Fibroblast of skin of scalp (primary cell): ENCODE data around the gene CTRL.
A peak's percentile ranks its signal among the peaks of the same experiment; 100 is the strongest.
"Not testable (repeated sequence)": the region's sequence is repeated elsewhere in the genome, so short reads cannot be mapped to it uniquely, and the experiment has no call there.

ENCODE experiments used
- DNase-seq: peaks from one replicate; pipeline ENCODE4 v3.0.0-alpha.2; 2013

Gene CTRL

DNA sequence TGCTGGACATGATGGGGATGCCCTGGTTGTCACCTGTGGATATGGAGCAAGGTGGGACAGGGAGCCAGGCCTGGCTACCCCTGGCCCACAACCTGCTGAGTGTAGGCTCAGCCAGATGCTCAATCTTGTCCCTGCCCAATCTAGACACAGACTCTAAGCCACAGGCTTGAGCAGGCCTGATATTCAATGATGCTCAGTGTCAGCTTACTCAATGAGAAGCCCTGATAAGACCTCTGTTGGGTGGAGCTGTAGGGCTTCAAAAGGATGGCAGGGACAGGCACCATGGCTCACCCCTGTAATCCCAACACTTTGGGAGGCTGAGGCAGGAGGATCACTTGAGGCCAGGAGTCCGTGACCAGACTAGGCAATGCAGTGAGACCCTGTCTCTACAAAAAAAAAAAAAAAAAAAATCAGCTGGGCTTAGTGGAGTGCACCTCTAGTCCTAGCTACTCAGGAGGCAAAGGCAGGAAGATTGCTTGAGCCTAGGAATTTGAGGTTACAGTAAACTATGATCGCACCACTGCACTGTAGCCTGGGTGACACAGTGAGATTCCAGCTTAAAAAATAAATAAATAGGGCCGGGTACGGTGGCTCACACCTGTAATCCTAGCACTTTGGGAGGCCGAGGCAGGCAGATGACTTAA, 8.9 kb upstream of the CTRL start:
- no peak for DNase-seq

DNA sequence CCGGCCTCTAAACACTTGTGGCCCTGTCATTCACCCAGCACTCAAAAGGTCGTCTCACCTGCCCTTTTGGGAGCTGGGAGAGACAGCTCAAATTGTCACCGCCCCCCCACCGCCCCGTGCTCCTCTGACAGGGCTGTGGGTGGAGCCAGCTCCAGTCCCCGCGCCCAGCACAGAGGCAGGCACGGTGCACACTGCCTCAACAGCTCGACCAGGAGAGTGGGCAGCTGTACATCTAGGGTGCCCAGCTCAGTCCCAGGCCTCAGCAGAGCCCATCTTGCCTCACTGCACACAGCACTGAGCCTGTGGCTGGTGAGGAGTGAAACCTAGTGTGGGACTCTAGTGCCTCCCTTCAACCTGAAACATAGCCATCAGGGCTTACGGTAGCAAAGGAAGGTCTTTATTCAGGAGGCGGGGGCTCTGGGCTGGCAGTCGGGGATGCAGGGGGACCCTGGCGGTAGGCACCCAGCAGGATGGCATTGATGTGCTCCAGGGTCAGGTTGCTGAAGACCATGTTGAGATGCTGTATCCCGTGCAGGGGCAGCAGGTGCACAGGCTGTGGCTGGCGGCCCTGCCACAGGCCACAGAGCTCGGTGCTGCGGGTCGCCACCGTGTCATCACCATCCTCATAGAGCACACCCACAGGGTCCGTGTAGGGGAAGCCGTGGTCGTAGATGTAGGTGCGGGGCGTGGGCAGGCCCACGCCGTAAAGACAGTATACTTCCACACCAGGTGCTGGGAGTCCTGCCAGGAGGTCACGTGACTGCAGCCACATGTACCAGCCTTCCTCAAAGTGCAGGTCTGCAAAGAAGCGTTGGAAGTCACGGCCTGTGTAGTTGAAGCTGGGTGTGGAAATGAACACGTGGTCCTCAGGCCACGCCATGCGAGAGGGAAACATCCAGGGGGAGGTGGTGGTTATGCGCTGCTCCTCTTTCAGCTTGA, 8.1 kb upstream of the CTRL start:
- no peak for DNase-seq

DNA sequence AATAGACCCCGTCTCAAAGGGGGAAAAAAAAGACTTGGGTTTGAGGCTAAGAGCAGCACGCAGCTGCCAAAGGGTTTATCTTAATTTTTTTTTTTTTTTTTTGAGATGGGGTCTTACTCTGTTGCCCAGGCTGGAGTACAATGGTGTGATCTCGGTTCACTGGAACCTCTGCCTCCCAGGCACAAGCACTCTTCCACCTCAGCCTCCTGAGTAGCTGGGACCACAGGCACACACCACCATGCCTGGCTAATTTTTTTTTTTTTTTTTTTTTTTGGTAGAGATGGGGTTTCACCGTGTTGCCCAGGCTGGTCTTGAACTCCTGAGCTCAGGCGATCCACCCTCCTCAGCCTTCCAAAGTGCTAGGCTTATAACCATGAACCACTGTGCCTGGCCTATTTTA, 6.1 kb upstream of the CTRL start:
- DNase-seq, result not testable (repeated sequence)

DNA sequence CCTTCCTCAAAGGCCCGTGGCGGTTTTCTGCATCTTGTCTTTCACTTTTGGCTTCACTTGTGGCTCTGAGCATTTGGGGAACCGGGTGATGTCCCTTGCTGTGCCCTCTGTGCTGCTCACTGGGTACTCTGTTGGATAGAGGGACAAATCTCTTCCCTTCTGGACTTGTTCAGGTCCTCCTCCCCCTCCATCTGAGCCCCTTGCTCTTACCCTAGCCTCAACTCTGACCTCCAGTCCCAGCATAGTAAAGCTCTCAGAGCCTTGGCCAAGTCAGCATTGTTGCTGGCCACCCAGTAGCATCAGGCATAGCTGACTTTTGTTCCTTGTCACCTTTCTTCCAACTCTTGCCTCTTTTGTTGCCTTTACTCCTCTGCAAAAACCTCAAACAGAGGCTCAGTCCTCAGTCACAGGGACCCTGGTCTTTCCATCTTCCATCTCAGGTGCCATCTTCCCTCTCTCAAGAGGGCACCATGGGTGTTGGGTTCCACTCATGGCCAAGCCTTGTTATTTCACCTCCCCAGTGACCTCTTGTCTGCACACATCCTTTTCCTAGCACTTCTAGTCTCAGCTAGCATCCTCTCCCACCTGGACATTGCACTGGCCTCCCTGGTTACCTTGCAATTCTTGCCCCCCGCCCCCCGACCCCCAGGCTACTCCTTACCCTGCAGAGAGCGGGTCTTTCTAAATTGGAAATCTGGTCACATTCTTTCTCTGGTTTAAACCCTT, 5.4 kb upstream of the CTRL start:
- DNase-seq, result no peak

DNA sequence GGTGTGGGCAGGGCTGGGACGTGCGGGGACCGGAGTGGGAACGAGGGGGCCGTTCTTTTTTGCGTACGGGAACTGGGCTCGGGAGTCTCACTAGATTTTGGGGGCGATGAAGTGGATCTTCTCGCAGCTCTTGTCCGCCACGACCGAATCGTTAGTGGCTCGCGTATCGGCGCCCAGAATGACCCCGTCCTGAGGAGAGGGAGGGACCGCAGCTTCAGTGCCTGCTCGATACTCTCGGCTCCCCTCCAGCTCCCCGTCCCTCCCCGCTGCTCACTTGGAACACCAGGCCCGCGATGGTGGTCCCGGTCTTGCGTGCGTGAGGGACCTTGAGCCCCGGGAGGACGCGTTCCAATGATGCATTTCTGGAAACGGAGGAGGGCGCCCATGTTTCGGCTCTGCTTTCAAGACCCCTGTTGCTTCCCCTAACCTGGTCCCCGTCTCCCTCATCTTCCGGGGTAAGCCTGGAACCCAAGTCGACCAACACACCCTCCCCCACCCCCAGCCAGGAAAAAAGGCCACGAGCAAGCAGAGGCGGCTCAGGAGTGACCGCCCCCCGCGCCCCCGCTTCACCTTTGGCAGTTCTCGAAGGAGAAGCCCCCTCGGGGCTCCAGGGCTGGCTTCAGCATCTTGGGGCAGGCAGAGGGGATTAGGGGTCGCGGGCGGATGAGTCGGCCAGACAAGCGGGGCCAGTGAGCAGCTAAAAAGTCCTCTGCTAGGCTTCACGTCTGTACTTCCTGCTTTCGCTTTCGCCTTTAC, 4.6 kb upstream of the CTRL start, which contains the start of gene PSMB10:
TSS of gene PSMB10 (minus strand) at position 727 of the 756 bp plus-strand sequence. CDS start at position 626, 101 bp downstream.
- DNase-seq, result peak; percentile 68

DNA sequence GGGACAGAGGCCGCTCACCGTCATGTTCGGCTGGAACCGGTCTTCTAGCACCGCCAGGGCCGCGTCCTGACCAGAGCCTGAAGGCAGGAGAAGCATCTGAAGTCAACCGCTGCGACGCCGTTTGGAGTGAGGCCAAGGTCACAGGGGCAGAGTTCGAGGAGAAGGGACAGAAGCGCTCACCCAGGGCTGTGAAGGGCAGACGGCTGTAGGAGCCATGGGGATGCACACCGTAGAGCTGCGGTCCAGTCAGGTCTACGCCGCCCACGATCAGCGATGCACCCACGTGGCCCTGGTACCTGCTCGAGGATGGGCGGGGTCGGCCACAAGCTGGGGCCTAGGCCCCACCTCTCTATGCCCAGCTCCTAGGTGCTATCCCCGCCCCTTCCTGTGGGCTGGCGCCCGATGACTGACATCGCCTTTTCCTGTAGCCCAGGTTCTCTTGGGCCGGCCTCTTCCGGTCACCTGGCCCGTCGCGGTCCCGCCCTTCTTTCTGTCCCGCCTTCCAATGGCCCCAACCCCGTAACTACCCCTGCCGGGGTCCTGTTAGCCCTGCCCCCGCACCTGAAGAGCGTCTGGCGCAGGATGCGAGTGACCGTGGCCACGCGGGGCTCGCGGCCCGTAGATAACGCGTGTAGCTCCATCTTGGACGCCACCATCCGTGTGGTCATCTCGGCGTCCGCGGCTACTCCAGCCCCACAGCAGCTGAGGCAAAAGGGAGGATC, 3.9 kb upstream of the CTRL start:
- peak; percentile 90 for DNase-seq

DNA sequence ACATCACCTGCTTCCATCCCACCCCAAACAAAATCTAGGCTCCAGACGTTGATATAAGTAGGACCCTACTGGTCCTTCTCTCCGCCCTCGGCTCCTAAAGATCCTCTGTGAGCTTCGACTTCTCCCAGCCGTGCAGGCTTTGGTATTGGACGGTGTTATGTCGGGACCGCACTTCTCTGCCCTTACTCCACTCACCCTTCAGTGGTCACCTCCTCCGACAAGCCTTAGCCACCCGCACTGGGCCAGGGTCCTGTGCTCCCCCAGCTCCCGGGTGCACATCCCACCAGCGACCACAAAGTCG, 3.4 kb upstream of the CTRL start:
- DNase-seq, result no peak

DNA sequence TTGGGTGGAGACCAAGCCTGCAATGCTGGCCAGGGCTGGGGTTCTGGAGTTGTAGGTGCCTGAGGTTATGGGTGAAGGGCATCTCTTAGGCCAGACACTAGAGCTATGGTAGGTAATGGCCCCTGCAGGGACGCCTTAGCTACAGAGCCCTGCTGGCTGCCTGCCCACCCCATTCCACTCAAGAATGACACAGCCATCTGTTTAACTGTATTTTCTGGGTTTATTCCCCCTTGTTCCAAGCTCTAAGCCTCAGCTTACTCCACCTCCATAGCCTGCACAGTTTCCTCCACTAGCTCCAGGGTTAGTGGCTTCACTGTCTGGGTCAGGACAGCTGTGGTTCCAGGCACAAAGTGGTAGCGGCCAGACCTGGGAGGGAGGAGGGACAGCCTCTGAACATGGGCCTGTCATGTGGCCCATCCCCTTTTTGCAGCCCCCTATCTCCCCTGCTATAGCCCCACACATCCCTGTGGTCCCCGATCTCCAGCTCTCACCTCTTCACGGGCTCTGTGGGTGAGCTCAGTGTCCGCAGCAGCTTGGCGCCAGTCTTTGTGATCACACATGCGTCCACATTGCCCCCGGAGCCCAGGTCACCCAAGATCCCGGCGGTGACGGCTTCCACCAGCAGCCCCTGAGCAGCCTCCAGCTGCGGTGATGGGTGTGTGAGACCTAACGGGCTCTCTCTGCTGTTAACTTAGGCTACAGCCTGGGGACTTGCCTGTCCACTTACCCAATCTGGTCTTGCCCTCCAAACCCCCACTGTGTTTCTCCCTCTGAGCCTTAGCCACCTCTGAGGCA, 2.8 kb upstream of the CTRL start:
- no peak for DNase-seq

DNA sequence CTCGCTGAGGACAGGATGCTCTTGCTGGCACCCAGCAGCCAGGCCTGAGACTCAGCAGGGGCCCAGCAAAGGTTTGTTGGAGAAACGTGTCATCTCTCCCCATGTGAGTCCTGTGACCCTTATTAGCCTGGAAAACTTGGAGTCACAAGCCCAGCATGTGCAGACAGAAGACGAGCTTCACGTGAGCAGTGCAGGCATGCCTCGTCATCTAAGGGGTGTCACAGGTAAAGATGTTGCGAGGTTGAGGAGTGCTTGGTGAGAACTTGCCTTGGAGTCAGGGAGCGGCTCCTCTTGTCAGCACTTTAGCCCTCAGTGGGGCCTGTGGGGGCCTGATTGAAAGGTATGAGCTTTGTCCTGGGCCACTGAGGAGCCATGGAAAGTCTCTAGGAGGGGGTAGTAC, 2.1 kb upstream of the CTRL start:
- no peak for DNase-seq

DNA sequence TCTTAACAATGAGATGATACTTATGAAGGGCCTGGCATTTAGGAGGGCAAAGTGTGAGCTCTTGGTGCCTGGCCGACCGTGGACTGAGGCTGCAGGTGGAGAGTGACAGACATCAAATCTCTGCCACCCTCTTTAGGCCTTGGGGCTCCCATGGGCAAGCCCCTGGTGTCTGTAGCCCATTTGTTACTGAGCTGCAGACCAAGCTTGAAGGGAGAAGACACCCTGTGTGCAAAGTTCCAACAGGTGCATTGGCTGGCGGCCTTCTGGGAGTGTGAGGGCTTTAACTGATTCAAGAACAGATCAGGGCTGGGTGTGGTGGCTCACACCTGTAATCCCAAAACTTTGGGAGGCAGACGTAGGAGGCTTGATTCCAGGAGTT, 789 bp upstream of the CTRL start:
- no peak for DNase-seq

DNA sequence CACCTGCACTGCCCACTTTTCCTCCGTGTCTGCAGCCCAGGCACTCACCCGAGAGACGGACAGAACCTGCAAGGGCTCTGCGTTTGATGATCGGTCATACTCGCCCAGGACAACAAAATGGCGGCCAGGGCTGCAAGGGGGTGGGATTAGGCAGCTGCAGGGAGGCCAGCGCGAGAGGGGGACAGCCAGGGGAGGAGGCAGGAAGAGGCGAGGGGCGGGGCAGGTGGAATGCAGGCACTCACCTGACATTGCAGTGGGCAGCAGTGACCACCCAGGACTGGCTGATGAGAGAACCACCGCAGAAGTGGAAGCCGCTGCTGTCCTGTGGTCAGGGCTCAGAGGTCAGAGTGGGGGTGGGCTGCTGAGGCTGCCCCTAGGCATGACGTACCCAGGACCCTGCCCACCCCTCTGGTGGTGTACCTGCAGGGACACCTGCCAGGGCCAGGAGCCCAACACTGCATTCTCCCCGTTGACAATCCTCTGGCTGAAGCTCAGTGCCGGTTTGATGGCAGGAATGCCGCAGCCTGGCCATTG, 917 bp downstream of the CTRL start:
- no peak for DNase-seq

DNA sequence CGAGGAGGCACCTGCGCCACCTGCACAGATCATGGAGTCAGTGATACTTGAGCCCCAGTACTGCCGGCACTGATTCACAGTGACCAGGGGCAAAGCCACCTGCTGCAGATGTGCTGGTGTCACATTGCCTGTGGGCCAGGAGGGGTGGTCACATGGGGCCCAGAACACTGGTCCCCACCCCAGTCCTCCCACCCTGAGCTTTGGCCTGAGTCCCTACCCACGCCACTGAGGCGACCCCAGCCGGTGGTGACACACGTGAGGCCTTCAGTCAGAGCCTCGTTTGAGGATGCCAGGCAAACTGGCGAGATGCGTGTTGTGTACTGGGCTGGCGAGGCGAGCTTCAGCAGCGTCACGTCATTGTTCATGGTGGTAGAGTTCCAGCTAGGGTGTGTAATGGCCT, 1.5 kb downstream of the CTRL start:
- no peak for DNase-seq

DNA sequence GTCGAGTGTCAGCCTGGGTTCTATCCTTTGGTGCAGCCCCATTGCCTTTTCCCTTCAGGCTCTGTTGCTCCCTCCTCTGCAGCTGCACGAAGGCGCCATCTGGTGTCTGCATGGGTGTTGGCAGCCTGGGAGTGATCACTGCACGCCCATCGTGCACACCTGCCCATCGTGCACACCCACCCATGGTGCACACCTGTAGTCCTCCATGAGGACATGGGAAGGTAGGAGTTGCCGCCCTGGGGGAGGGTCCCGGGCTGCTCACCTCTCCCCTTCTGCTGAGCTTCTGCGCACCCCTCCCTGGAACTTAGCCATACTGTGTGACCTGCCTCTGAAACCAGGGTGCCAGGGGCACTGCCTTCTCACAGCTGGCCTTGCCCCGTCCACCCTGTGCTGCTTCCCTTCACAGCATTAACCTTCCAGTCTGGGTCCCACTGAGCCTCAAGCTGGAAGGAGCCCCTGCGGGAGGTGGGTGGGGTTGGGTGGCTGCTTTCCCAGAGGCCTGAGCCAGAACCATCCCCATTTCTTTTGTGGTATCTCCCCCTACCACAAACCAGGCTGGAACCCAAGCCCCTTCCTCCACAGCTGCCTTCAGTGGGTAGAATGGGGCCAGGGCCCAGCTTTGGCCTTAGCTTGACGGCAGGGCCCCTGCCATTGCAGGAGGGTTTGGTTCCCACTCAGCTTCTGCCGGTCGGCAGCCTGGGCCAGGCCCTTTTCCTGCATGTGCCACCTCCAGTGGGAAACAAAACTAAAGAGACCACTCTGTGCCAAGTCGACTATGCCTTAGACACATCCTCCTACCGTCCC, 2.9 kb downstream of the CTRL start:
- peak; percentile 54 for DNase-seq

DNA sequence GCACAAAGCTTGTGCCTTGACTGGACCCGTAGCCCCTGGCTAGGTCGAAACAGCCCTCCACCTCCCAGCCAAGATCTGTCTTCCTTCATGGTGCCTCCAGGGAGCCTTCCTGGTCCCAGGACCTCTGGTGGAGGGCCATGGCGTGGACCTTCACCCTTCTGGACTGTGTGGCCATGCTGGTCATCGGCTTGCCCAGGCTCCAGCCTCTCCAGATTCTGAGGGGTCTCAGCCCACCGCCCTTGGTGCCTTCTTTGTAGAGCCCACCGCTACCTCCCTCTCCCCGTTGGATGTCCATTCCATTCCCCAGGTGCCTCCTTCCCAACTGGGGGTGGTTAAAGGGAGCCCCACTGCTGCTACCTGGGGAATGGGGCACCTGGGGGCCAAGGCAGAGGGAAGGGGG, 3.5 kb downstream of the CTRL start:
- DNase-seq, result no peak

DNA sequence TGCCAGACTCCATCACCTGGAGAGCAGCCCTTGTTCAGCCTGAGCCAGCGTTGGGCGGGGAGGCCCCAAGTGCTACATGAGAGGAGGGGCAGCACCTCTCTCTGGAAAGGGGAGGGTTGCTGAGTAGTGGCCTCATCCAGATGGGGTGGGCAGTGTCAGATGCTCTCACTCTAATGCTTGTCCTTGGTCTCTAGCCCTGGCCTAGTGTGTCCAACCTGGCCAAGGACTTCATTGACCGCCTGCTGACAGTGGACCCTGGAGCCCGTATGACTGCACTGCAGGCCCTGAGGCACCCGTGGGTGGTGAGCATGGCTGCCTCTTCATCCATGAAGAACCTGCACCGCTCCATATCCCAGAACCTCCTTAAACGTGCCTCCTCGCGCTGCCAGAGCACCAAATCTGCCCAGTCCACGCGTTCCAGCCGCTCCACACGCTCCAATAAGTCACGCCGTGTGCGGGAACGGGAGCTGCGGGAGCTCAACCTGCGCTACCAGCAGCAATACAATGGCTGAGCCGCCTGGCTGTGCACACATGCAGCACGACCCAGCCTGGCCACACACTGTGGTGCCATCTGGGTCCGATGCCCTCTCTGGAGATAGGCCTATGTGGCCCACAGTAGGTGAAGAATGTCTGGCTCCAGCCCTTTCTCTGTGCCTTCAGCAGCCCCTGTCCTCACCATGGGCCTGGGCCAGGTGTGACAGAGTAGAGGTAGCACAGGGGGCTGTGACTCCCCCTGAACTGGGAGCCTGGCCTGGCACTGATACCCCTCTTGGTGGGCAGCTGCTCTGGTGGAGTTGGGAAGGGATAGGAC, 4.3 kb downstream of the CTRL start:
- DNase-seq, result no peak

DNA sequence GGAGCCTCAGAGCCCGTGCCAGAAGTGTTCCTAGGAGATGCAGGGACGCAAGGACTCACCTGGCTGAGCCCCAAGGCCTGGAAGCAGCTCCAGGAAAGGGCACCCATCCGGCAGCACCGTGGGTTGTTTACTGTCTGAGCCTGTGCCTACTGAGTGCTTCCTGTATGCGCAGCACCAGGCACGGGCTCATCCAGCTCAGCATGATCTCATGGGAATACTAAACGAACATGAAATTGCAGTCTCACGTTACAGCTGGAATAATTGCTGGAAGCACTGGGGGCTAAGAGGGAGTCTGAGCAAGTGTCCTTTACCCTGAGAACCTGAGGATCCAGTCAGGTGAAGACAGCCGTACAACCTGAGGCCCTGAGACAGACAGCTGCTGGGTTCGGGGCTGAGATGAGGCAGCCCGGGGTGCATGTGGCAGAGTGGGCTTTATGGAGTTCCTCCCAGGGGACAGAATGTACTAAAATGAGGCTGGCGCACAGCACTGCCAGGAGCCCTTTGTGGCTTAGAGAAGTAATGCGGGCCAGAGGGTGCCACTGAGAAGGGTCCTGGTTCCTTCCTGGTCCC, 5.4 kb downstream of the CTRL start:
- DNase-seq, result no peak

DNA sequence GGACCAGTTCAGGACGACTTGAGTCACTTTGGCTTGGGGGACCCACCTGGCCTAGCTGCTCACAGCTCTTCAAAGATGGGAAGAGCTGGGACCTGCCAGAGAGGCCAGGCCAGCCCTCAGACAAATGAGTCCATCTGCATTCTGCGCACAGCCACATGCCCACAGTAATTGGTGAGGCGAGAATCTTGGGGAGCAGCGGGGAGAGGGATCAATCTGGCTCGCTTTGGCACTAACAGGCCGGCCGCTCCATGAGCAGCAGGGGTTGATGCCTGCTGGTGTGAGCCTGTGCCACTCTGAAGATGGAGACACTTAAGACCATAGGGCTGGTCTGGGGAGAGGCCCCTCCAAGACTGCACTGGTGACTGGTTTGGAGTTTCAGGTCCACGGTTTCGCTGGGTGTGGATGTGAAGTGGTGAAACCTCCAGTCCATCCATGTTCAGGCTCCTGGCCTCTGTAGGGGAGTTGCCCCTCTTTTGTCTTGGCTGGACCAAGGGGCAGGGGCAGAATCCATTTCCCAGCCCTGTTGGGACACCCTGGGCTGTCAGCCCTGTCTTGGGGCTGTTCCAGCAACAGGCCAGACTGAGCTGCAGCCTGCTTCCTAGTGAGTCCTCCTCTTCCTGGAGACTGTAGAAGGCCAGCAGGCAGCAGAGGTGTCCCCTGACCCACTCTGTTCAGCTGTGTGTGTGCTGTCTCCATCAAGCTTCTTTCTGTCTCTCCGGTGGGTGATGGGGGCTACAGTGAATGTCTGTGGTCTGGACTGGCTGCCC, 7.3 kb downstream of the CTRL start:
- no peak for DNase-seq
